Neural progenitor cell (in vitro differentiated cells): Measurements from ENCODE around the gene CBFB. TPM values are rescaled to one million over a fixed set of nuclear protein-coding genes. Genes with fewer than 3 reads are reported as not detected.

Experiments
- DNase-seq: peaks from one replicate; pipeline ENCODE4 v3.0.0-alpha.2; 2016; ENCODE audit warnings: low spot score
- H2AFZ ChIP-seq: fragments of 200-600 bp; sonication (generic); replicated peaks from 2 replicates; pipeline ENCODE4 v1.6.1; 2016; ENCODE audit warnings: antibody characterized with exemption
- H3F3A ChIP-seq: fragments of 200-600 bp; sonication (generic); 2 replicates; pipeline ENCODE4 v1.6.1; 2016; ENCODE audit warnings: antibody characterized with exemption, low read depth
- H3K27ac ChIP-seq: fragments of 200-600 bp; sonication (generic); 2 replicates; pipeline ENCODE4 v1.5.1; 2016; ENCODE audit warnings: mild to moderate bottlenecking
- H3K27me3 ChIP-seq: fragments of 200-600 bp; sonication (generic); 2 replicates; pipeline ENCODE4 v1.6.1; 2016; ENCODE audit warnings: mild to moderate bottlenecking, moderate library complexity
- H3K36me3 ChIP-seq: fragments of 200-600 bp; sonication (generic); 2 replicates; pipeline ENCODE4 v1.5.1; 2016
- H3K4me1 ChIP-seq: fragments of 200-600 bp; sonication (generic); 2 replicates; pipeline ENCODE4 v1.6.1; 2016; ENCODE audit warnings: mixed run types
- H3K4me2 ChIP-seq: fragments of 200-600 bp; sonication (generic); 2 replicates; pipeline ENCODE4 v1.6.1; 2016
- H3K4me3 ChIP-seq: fragments of 200-600 bp; sonication (generic); 2 replicates; pipeline ENCODE4 v1.5.1; 2016
- H3K79me2 ChIP-seq: fragments of 200-600 bp; sonication (generic); 2 replicates; pipeline ENCODE4 v1.6.1; 2016; ENCODE audit warnings: low read depth
- H3K9ac ChIP-seq: fragments of 200-600 bp; sonication (generic); 2 replicates; pipeline ENCODE4 v1.6.1; 2016
- H3K9me3 ChIP-seq: fragments of 200-600 bp; sonication (generic); 2 replicates; pipeline ENCODE4 v1.5.1; 2016; ENCODE audit warnings: low read depth
- H4K20me1 ChIP-seq: fragments of 200-600 bp; sonication (generic); 2 replicates; pipeline ENCODE4 v1.6.1; 2016; ENCODE audit warnings: low read depth
- H3K27ac Mint-ChIP-seq: 3 replicates; pipeline ENCODE4 v1.8.0; 2021; ENCODE audit warnings: mixed read lengths
- H3K27me3 Mint-ChIP-seq: 2 replicates; pipeline ENCODE4 v1.8.0; 2022; ENCODE audit warnings: low read depth, mild to moderate bottlenecking, inconsistent platforms, moderate library complexity, mixed read lengths; ENCODE audit not compliant: insufficient read depth
- H3K36me3 Mint-ChIP-seq: 3 replicates; pipeline ENCODE4 v1.8.0; 2021; ENCODE audit warnings: mixed read lengths
- H3K4me1 Mint-ChIP-seq: 3 replicates; pipeline ENCODE4 v1.8.0; 2021; ENCODE audit warnings: mixed read lengths
- H3K4me3 Mint-ChIP-seq: 3 replicates; pipeline ENCODE4 v1.8.0; 2021; ENCODE audit warnings: mild to moderate bottlenecking, moderate library complexity, mixed read lengths
- H3K9me3 Mint-ChIP-seq: 3 replicates; pipeline ENCODE4 v1.8.0; 2020; ENCODE audit warnings: mixed read lengths
- EZH2 ChIP-seq: fragments of 200-600 bp; sonication (generic); IDR thresholded peaks from 2 replicates; pipeline ENCODE4 v1.6.1; 2017; ENCODE audit warnings: antibody characterized with exemption, mild to moderate bottlenecking, moderate library complexity
- EZH2phosphoT487 ChIP-seq: fragments of 200-600 bp; sonication (generic); IDR thresholded peaks from 2 replicates; pipeline ENCODE4 v1.6.1; 2017; ENCODE audit warnings: antibody characterized with exemption
- total RNA-seq: library from RNA; depleted of rRNA; stranded (reverse); fragments of >200 nt; gene quantifications from 2 replicates; pipeline ENCODE4 v1.2.3, GENCODE V29; 2015; ENCODE audit warnings: low replicate concordance
- TF ChIP-seq, protein P1 (sequence below): fragments of 200-600 bp; sonication (generic); IDR thresholded peaks from 2 replicates; pipeline ENCODE4 v1.5.1; 2017; ENCODE audit warnings: antibody characterized with exemption, mild to moderate bottlenecking

Gene CBFB
- total RNA-seq, 1 donor from 2014 or later: 95.5 TPM

GRCh38 chr16:67108489-67108888 is 79.5 kb downstream of the CBFB start:
- H4K20me1 ChIP-seq: peaks cover 8% of the 10 kb centered on the region
- no peaks in the 10 kb centered on the region for H3K36me3 ChIP-seq
- no peaks in the 10 kb centered on the region for H3K9me3 ChIP-seq
- H3K4me2 ChIP-seq: no peak overlapping the region
- Mint-ChIP-seq H3K4me3 (peak overlapping the region; percentile 42), H3K27ac (no peak overlapping the region), H3K9me3 (no peaks in the 10 kb centered on the region), H3K27me3 (peaks cover 8% of the 10 kb centered on the region), H3K4me1 (peaks cover 14% of the 10 kb centered on the region), H3K36me3 (no peaks in the 10 kb centered on the region)
- H3K4me3 ChIP-seq: no peak overlapping the region
- TF ChIP-seq, protein P1, sequence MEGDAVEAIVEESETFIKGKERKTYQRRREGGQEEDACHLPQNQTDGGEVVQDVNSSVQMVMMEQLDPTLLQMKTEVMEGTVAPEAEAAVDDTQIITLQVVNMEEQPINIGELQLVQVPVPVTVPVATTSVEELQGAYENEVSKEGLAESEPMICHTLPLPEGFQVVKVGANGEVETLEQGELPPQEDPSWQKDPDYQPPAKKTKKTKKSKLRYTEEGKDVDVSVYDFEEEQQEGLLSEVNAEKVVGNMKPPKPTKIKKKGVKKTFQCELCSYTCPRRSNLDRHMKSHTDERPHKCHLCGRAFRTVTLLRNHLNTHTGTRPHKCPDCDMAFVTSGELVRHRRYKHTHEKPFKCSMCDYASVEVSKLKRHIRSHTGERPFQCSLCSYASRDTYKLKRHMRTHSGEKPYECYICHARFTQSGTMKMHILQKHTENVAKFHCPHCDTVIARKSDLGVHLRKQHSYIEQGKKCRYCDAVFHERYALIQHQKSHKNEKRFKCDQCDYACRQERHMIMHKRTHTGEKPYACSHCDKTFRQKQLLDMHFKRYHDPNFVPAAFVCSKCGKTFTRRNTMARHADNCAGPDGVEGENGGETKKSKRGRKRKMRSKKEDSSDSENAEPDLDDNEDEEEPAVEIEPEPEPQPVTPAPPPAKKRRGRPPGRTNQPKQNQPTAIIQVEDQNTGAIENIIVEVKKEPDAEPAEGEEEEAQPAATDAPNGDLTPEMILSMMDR: no peak
- TF ChIP-seq EZH2 (no peak), EZH2phosphoT487 (no peak)
- H3K79me2 ChIP-seq: peaks cover 35% of the 10 kb centered on the region
- peak overlapping the region; percentile 95 for H2AFZ ChIP-seq
- H3K27ac ChIP-seq: no peak overlapping the region
- H3K9ac ChIP-seq: no peak overlapping the region
- H3K27me3 ChIP-seq: peaks cover 7% of the 10 kb centered on the region
- peaks cover 13% of the 10 kb centered on the region for H3K4me1 ChIP-seq
- DNase-seq: no peak
- H3F3A ChIP-seq: peaks cover 13% of the 10 kb centered on the region

DNA sequence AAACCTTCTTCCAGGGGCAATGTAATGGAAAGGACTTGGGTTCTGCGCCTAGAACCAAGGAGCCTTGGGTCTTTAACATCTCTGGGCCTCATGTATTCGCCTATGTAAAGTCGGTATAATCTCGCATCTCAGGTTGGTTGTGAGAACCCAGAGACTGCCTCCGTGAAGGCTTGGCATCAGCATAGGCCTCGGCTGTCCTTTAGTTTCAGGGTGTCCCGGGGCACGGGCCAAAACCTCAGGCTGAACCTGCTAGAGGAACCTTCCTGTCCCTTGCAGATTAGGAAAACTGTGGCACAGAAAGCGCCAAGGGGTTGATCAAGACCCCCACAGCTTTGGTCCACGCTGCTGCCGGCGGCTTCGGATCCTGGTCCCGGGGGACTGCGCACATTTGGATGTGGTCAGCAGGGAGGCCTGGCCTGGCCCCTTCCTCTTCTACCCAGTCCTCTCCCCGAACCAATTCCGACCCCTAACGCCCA is 80.0 kb downstream of the CBFB start:
- Histone ChIP-seq H3K27ac (no peak overlapping the region), H4K20me1 (peaks cover 8% of the 10 kb centered on the region), H3K79me2 (peaks cover 40% of the 10 kb centered on the region), H3K4me3 (peak overlapping the region; percentile 81), H3K9me3 (no peaks in the 10 kb centered on the region), H2AFZ (peak overlapping the region; percentile 95), H3K27me3 (peaks cover 7% of the 10 kb centered on the region), H3K4me2 (peak overlapping the region; percentile 88), H3K36me3 (no peaks in the 10 kb centered on the region), H3F3A (peaks cover 13% of the 10 kb centered on the region), H3K4me1 (peaks cover 13% of the 10 kb centered on the region), H3K9ac (no peak overlapping the region)
- Mint-ChIP-seq H3K4me3 (peak overlapping the region; percentile 99), H3K9me3 (no peaks in the 10 kb centered on the region), H3K36me3 (no peaks in the 10 kb centered on the region), H3K4me1 (peaks cover 14% of the 10 kb centered on the region), H3K27me3 (peaks cover 8% of the 10 kb centered on the region), H3K27ac (no peak overlapping the region)
- TF ChIP-seq EZH2phosphoT487: no peak
- TF ChIP-seq, protein P1: no peak
- no peak for TF ChIP-seq EZH2
- DNase-seq: no peak

DNA sequence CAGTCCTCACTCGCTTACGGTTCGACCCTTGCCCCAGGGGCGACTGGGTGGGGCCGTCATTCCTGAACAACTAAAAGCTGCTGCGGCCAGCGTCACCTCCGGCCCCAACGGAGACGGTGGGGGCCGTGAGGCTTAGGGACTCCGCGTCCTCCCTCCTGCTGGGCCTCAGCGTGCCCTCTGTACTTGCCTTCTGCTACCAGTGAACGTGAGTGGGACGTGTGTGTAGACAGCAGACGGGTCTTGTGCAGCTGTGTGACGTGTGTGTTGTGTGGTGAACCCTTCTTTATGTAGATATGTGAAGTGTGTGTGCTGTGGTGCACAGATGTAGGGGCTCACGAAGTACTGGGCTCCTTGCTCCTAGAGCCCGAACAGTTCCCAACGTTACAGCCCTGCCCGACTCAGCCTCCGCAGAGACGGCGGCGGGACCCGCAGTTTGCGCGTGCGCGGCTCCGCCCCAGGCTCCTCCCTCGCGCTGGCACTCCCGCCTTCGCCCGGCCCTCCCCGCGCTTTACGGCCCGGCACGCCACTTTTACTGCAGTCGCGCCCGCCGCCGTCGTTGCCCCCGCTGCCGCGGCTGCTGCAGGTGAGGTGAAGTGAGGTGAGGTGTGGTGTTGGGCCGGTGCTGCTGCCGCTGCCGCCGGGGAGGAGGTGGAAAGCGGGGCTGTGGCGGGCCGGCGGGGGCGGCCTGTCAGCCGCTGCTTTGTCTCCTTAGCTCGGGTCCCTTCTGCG is 80.6 kb downstream of the CBFB start, which contains the start of gene PHAF1:
Gene PHAF1, plus strand, starts transcription at position 535 of the 729 bp plus-strand sequence. CDS start 235 bp downstream, outside the sequence.
- peak within 1 kb of the TSS; percentile 81 for H3K4me3 ChIP-seq
- no peaks in the 10 kb centered on the region for H3K36me3 ChIP-seq
- peaks cover 7% of the 10 kb centered on the region for H3K27me3 ChIP-seq
- no peak within 1 kb of the TSS for H3K27ac ChIP-seq
- peaks cover 13% of the 10 kb centered on the region for H3F3A ChIP-seq
- H3K4me2 ChIP-seq: peak within 1 kb of the TSS; percentile 88
- Mint-ChIP-seq H3K27ac (peak within 1 kb of the TSS; percentile 97), H3K4me1 (peaks cover 14% of the 10 kb centered on the region), H3K27me3 (peaks cover 8% of the 10 kb centered on the region), H3K4me3 (peak within 1 kb of the TSS; percentile 99), H3K9me3 (no peaks in the 10 kb centered on the region), H3K36me3 (no peaks in the 10 kb centered on the region)
- peak; percentile 95 for DNase-seq
- TF ChIP-seq EZH2 (no peak), EZH2phosphoT487 (no peak)
- TF ChIP-seq, protein P1: no peak
- peaks cover 13% of the 10 kb centered on the region for H3K4me1 ChIP-seq
- H3K79me2 ChIP-seq: peaks cover 45% of the 10 kb centered on the region
- peak within 1 kb of the TSS; percentile 60 for H3K9ac ChIP-seq
- H3K9me3 ChIP-seq: no peaks in the 10 kb centered on the region
- peaks cover 8% of the 10 kb centered on the region for H4K20me1 ChIP-seq
- peak within 1 kb of the TSS; percentile 95 for H2AFZ ChIP-seq
